GM12878 (cell line): ENCODE data around the gene ADAP1. TPM values are rescaled to one million over a fixed set of nuclear protein-coding genes. Genes with fewer than 3 reads are reported as not detected.

Experiments
- ATAC-seq: fragments of 200-7000 bp; cut with Tn5 transposase; 3 replicates; pipeline ENCODE4 v1.9.1; 2020; ENCODE audit warnings: mild to moderate bottlenecking, moderate library complexity
- BruUV-seq: library from RNA; stranded (reverse); fragments of 400-500 nt; replicated peaks from 2 replicates; lab custom pipeline; 2021; lab: Mats Ljungman, UMichigan
- CTCF ChIA-PET: fragments of 300-600 bp; sonication (Branson Sonifier 250); formaldehyde crosslinking; extraction: SDS; loops from one replicate; lab custom pipeline; 2021; ENCODE audit warnings: inconsistent platforms; lab: Yijun Ruan, JAX
- POLR2A ChIA-PET: fragments of 350-600 bp; formaldehyde crosslinking; extraction: SDS; loops from one replicate; lab custom pipeline; 2021; ENCODE audit warnings: inconsistent platforms; lab: Charles Lee
- RAD21 ChIA-PET: fragments of 300-600 bp; sonication (Branson Sonifier 250); formaldehyde crosslinking; loops from one replicate; lab custom pipeline; 2023; ENCODE audit warnings: antibody characterized with exemption; ENCODE audit not compliant: unreplicated experiment; lab: Charles Lee
- SMC1A ChIA-PET: fragments of 300-600 bp; sonication (Branson Sonifier 250); formaldehyde crosslinking; loops from one replicate; lab custom pipeline; 2023; ENCODE audit not compliant: unreplicated experiment, uncharacterized antibody; lab: Charles Lee
- DNase-seq: peaks from one replicate; pipeline ENCODE4 v3.0.0-alpha.2; 2011; ENCODE audit warnings: low read depth, low spot score
- FAIRE-seq: peaks from 3 replicates; lab custom pipeline; 2011; peaks lifted over from hg19 to GRCh38; lab: Jason Lieb, UNC
- H2AFZ ChIP-seq: 2 replicates; pipeline ENCODE4 v1.6.0; 2011; ENCODE audit warnings: low read depth, low read length, control low read depth; ENCODE audit not compliant: control insufficient read depth
- H3K27ac ChIP-seq: 2 replicates; pipeline ENCODE4 v1.5.1; 2011; ENCODE audit warnings: control low read depth; ENCODE audit not compliant: control insufficient read depth, insufficient read depth
- H3K27me3 ChIP-seq, 2 experiments: replicated peaks in 1 of 2; 2 replicates each; pipeline versions ENCODE4 v1.6.0 to v1.6.1; 2011; ENCODE audit warnings: low read length in 1 of 2; ENCODE audit not compliant: control insufficient read depth in 2 of 2, insufficient read depth in 2 of 2
- H3K36me3 ChIP-seq, 2 experiments: 2 replicates each; pipeline ENCODE4 v1.5.1; 2011; ENCODE audit warnings: low read length in 1 of 2; ENCODE audit not compliant: control insufficient read depth in 2 of 2, insufficient read depth in 2 of 2
- H3K4me1 ChIP-seq: 2 replicates; pipeline ENCODE4 v1.6.1; 2011; ENCODE audit warnings: mild to moderate bottlenecking, low read length, moderate library complexity, mixed read lengths; ENCODE audit not compliant: control insufficient read depth, insufficient read depth
- H3K4me2 ChIP-seq: 2 replicates; pipeline ENCODE4 v1.6.0; 2011; ENCODE audit warnings: control low read depth; ENCODE audit not compliant: control insufficient read depth, insufficient read depth
- H3K4me3 ChIP-seq: fragments of 200-600 bp; sonication (generic); 2 replicates; pipeline ENCODE4 v1.5.1; 2016
- H3K79me2 ChIP-seq: 2 replicates; pipeline ENCODE4 v1.6.0; 2011; ENCODE audit warnings: low read length; ENCODE audit not compliant: control insufficient read depth, insufficient read depth
- H3K9ac ChIP-seq: 2 replicates; pipeline ENCODE4 v1.8.0; 2011; ENCODE audit warnings: low read length, control low read depth, mixed read lengths; ENCODE audit not compliant: control insufficient read depth, insufficient read depth
- H3K9me3 ChIP-seq: replicated peaks from 3 replicates; pipeline ENCODE4 v1.5.1; 2011; ENCODE audit warnings: mild to moderate bottlenecking, low read length; ENCODE audit not compliant: control insufficient read depth, insufficient read depth
- H4K20me1 ChIP-seq: 2 replicates; pipeline ENCODE4 v1.6.0; 2011; ENCODE audit not compliant: control insufficient read depth, insufficient read depth
- ATF2 ChIP-seq: IDR thresholded peaks from 2 replicates; pipeline ENCODE4 v1.6.1; 2012; ENCODE audit warnings: low read length, inconsistent platforms
- ATF7 ChIP-seq: fragments of 450-650 bp; IDR thresholded peaks from 2 replicates; pipeline ENCODE4 v1.6.1; 2016; ENCODE audit warnings: low read depth, mild to moderate bottlenecking
- BCL3 ChIP-seq: IDR thresholded peaks from 2 replicates; pipeline ENCODE4 v1.6.1; 2011; ENCODE audit warnings: borderline replicate concordance, low read depth, mild to moderate bottlenecking, moderate library complexity, low read length; ENCODE audit not compliant: insufficient read depth, poor library complexity, severe bottlenecking
- BHLHE40 ChIP-seq, 2 experiments: fragments of 450-650 bp in 1 of 2; IDR thresholded peaks; 2 replicates each; pipeline ENCODE4 v1.6.1; 2011 to 2017; ENCODE audit warnings: low read depth in 2 of 2, borderline replicate concordance in 1 of 2, improper control_type of control experiment in 1 of 2, low read length in 1 of 2, mild to moderate bottlenecking in 1 of 2
- CBX5 ChIP-seq: sonication (generic); IDR thresholded peaks from 2 replicates; pipeline ENCODE4 v1.6.1; 2016; ENCODE audit warnings: low read depth, moderate library complexity, mild to moderate bottlenecking, inconsistent platforms
- FOXK2 ChIP-seq: fragments of 450-650 bp; IDR thresholded peaks from 2 replicates; pipeline ENCODE4 v1.6.1; 2017; ENCODE audit warnings: mild to moderate bottlenecking, moderate library complexity
- NR2C2 ChIP-seq: IDR thresholded peaks from 2 replicates; pipeline ENCODE4 v1.6.1; 2011; ENCODE audit warnings: borderline replicate concordance, low read depth; ENCODE audit not compliant: control insufficient read depth, insufficient read length
- RB1 ChIP-seq: fragments of 450-650 bp; formaldehyde crosslinking; IDR thresholded peaks from 2 replicates; pipeline ENCODE4 v1.6.1; 2017; ENCODE audit warnings: mild to moderate bottlenecking, borderline replicate concordance
- SIX5 ChIP-seq: IDR thresholded peaks from 2 replicates; pipeline ENCODE4 v1.6.1; 2011; ENCODE audit warnings: mild to moderate bottlenecking, low read depth, low read length, moderate library complexity; ENCODE audit not compliant: severe bottlenecking
- STAT1 ChIP-seq: fragments of 450-650 bp; conservative IDR thresholded peaks from 2 replicates; pipeline ENCODE4 v1.6.1; 2014; ENCODE audit warnings: antibody characterized with exemption, mild to moderate bottlenecking
- ZBTB4 ChIP-seq: fragments of 450-650 bp; formaldehyde crosslinking; IDR thresholded peaks from 2 replicates; pipeline ENCODE4 v1.4.0; 2022; ENCODE audit warnings: mild to moderate bottlenecking, moderate library complexity
- ZNF274 ChIP-seq: IDR thresholded peaks from one replicate; pipeline ENCODE4 v1.8.0; 2011; ENCODE audit not compliant: insufficient read length, insufficient read depth
- ZSCAN29 ChIP-seq: fragments of 450-650 bp; IDR thresholded peaks from 2 replicates; pipeline ENCODE4 v1.6.1; 2017; ENCODE audit warnings: mild to moderate bottlenecking, moderate library complexity
- WGBS: methylation state at CpG from one replicate; pipeline ENCODE4 v1.1.6; 2016; ENCODE audit warnings: low lambda C conversion rate; ENCODE audit not compliant: insufficient replicate concordance, insufficient coverage; ENCODE audit errors: missing lambda C conversion rate; 5-methylcytosine and 5-hydroxymethylcytosine counted together
- in situ Hi-C: fragments of 300-500 bp; cut with MboI; formaldehyde crosslinking; loops from 9 replicates; pipeline ENCODE4 v1.14.3; 2018; ENCODE audit warnings: mixed read lengths
- intact Hi-C: fragments of 100-400 bp; cut with micrococcal nuclease; formaldehyde crosslinking; loops from one replicate; pipeline ENCODE4 v1.14.2; 2022; ENCODE audit not compliant: unreplicated experiment
- polyA plus RNA-seq, 11 experiments: library from polyadenylated mRNA; depleted of rRNA in 4 of 11; unstranded in 6 of 11; stranded (reverse) in 5 of 11; fragments of >200 nt; fragmentation: Nextera tagmentation in 4 of 11; fragmentation: Illumina TruSeq in 1 of 11; extraction: Ambion mirVana in 4 of 11; extraction: Trizol in 1 of 11; gene quantifications; 1 replicate in 1 of 11; 2 replicates in 10 of 11; pipeline versions ENCODE4 v1.2.1 to v1.2.3, GENCODE V29; 2011 to 2016; ENCODE audit warnings: inconsistent platforms in 2 of 11, missing spikeins in 2 of 11, low read depth in 1 of 11
- total RNA-seq, 4 experiments: library from RNA; depleted of rRNA in 3 of 4; stranded (reverse); fragments of >200 nt in 3 of 4; fragmentation: Illumina TruSeq in 1 of 4; extraction: Trizol in 1 of 4; gene quantifications; 2 replicates each; pipeline versions ENCODE4 v1.2.1 to v1.2.3, GENCODE V29; 2013 to 2021

The ADAP1 gene
- total and polyA plus RNA-seq, 10 of the 15 experiments (the other 5 are each of a cell fraction or from before 2014, with no cell fraction given) = 0.22 to 44.2 (median 22.0) TPM; not detected in 1

GRCh38 chr7:961546-962400 is 7.3 kb upstream of the ADAP1 start:
- H3K4me2 ChIP-seq = no peak overlapping the region
- POLR2A ChIA-PET = no interaction called here

More at GRCh38 chr7:961546-962400, 7.3 kb upstream of the ADAP1 start:
- in situ Hi-C loops = loop anchor here (5.0 kb wide), 1 partner anchor 644 kb away; no protein-coding TSS in a partner anchor
- Histone ChIP-seq H3K79me2 (no peaks in the 10 kb centered on the region), H3K36me3 (peaks cover 0 to 1% of the 10 kb centered on the region in 2 experiments; a peak in 2 of 4 replicates), H3K4me1 (peaks cover 8% of the 10 kb centered on the region), H4K20me1 (no peaks in the 10 kb centered on the region), H2AFZ (no peak overlapping the region), H3K27ac (no peak overlapping the region), H3K9ac (no peak overlapping the region), H3K4me3 (no peak overlapping the region), H3K9me3 (no peaks in the 10 kb centered on the region; the same call in 2 of the 3 replicates), H3K27me3 (no peaks in the 10 kb centered on the region)
- ATAC-seq (no peak), FAIRE-seq (no peak), DNase-seq (no peak)
- 78% methylated on average over 37 of the region's 37 CpGs for WGBS
- ChIA-PET RAD21 (no interaction called here), CTCF (interaction anchor here (1.0 kb wide), 1 partner anchor 10 kb away, joined by 3 read pairs; no protein-coding TSS in a partner anchor), SMC1A (no interaction called here)
- TF ChIP-seq FOXK2 = no peak
- TF ChIP-seq ATF7 = no peak
- no peak for TF ChIP-seq RB1
- no peak for TF ChIP-seq STAT1
- TF ChIP-seq SIX5 = no peak
- TF ChIP-seq NR2C2 = no peak
- no peak for TF ChIP-seq ZSCAN29
- TF ChIP-seq ATF2 = no peak
- TF ChIP-seq CBX5 = no peak
- TF ChIP-seq ZNF274 = no peak
- TF ChIP-seq BCL3 = no peak
- TF ChIP-seq ZBTB4 (CRISPR knock-in tag) = no peak
- TF ChIP-seq BHLHE40 (IDR thresholded peaks at IDR 0.05; ENCODE audit: borderline replicate concordance in 1 of 2, low read depth in 2 of 2, low read length in 1 of 2) = no peak
- intact Hi-C loops = no loop called here
- BruUV-seq = no TSS peak
